ENCODE data around the gene DDX24. TPM values are rescaled to one million over a fixed set of nuclear protein-coding genes. Genes with fewer than 3 reads are reported as not detected.

DDX24 gene
- total RNA-seq, 1 donor from 2014 or later = 206 TPM

GRCh38 chr14:94001501-94002396 is 79.3 kb downstream of the DDX24 start:
- Histone ChIP-seq H3K9me3 (ENCODE audit: insufficient read depth, low read depth, low read length) (no peaks in the 10 kb centered on the region), H3K9ac (ENCODE audit: low read length) (no peak overlapping the region), H3K27me3 (ENCODE audit: insufficient read depth, low read length) (peaks cover 17% of the 10 kb centered on the region), H3K4me2 (ENCODE audit: low read length) (no peak overlapping the region), H3K4me1 (ENCODE audit: insufficient read depth, low read length) (no peaks in the 10 kb centered on the region), H3K79me2 (ENCODE audit: insufficient read depth, low read length) (no peaks in the 10 kb centered on the region), H3K4me3 (ENCODE audit: insufficient read depth, low read depth, low read length) (no peak overlapping the region), H2AFZ (ENCODE audit: low read depth, low read length) (no peak overlapping the region), H4K20me1 (ENCODE audit: insufficient read depth, low read length) (no peaks in the 10 kb centered on the region), H3K27ac (ENCODE audit: low read depth, low read length) (no peak overlapping the region), H3K36me3 (ENCODE audit: insufficient read depth, low read length) (no peaks in the 10 kb centered on the region)
- peaks cover 6% of the 10 kb centered on the region for H3K4me1 Mint-ChIP-seq (ENCODE audit: low read depth, unreplicated experiment)
- no peaks in the 10 kb centered on the region for H3K9me3 Mint-ChIP-seq (ENCODE audit: unreplicated experiment)
- H3K4me3 Mint-ChIP-seq (ENCODE audit: unreplicated experiment) = no peak overlapping the region
- H3K27ac Mint-ChIP-seq (ENCODE audit: unreplicated experiment) = no peak overlapping the region
- no peaks in the 10 kb centered on the region for H3K36me3 Mint-ChIP-seq (ENCODE audit: low read depth, unreplicated experiment)
- DNase-seq (ENCODE audit: low read depth) (peak; percentile 33), FAIRE-seq (no peak)
- TF ChIP-seq CTCF (IDR thresholded peaks at IDR 0.05; ENCODE audit: insufficient read depth, low read depth, low read length) (peak; percentile 98), EZH2 (IDR thresholded peaks at IDR 0.05; ENCODE audit: insufficient read depth, low read length) (no peak)
- H3K27me3 Mint-ChIP-seq (ENCODE audit: low read depth, unreplicated experiment) = peaks cover 63% of the 10 kb centered on the region

- TF ChIP-seq CTCF (IDR thresholded peaks at IDR 0.05; ENCODE audit: insufficient read depth, low read depth, low read length) (no peak), EZH2 (IDR thresholded peaks at IDR 0.05; ENCODE audit: insufficient read depth, low read length) (no peak)
- FAIRE-seq = no peak
- no peaks in the 10 kb centered on the region for H3K36me3 Mint-ChIP-seq (ENCODE audit: low read depth, unreplicated experiment)
- Histone ChIP-seq H3K36me3 (ENCODE audit: insufficient read depth, low read length) (no peaks in the 10 kb centered on the region), H3K9me3 (ENCODE audit: insufficient read depth, low read depth, low read length) (no peaks in the 10 kb centered on the region), H3K27ac (ENCODE audit: low read depth, low read length) (no peak overlapping the region), H2AFZ (ENCODE audit: low read depth, low read length) (no peak overlapping the region), H3K4me3 (ENCODE audit: insufficient read depth, low read depth, low read length) (no peak overlapping the region), H3K4me1 (ENCODE audit: insufficient read depth, low read length) (no peaks in the 10 kb centered on the region), H3K79me2 (ENCODE audit: insufficient read depth, low read length) (no peaks in the 10 kb centered on the region), H3K27me3 (ENCODE audit: insufficient read depth, low read length) (peaks cover 17% of the 10 kb centered on the region), H4K20me1 (ENCODE audit: insufficient read depth, low read length) (no peaks in the 10 kb centered on the region), H3K9ac (ENCODE audit: low read length) (no peak overlapping the region), H3K4me2 (ENCODE audit: low read length) (no peak overlapping the region)
- H3K4me3 Mint-ChIP-seq (ENCODE audit: unreplicated experiment) = no peak overlapping the region
- H3K4me1 Mint-ChIP-seq (ENCODE audit: low read depth, unreplicated experiment) = peaks cover 6% of the 10 kb centered on the region
- peaks cover 64% of the 10 kb centered on the region for H3K27me3 Mint-ChIP-seq (ENCODE audit: low read depth, unreplicated experiment)
- H3K27ac Mint-ChIP-seq (ENCODE audit: unreplicated experiment) = no peak overlapping the region
- no peaks in the 10 kb centered on the region for H3K9me3 Mint-ChIP-seq (ENCODE audit: unreplicated experiment)
- no peak for DNase-seq (ENCODE audit: low read depth)
These were observed 80.0 kb downstream of the DDX24 start for GRCh38 chr14:94001016-94001415.

GRCh38 chr14:94000267-94000666 is 80.7 kb downstream of the DDX24 start:
- no peak overlapping the region for H3K9ac ChIP-seq (ENCODE audit: low read length)
- no peaks in the 10 kb centered on the region for H4K20me1 ChIP-seq (ENCODE audit: insufficient read depth, low read length)
- Mint-ChIP-seq H3K4me3 (ENCODE audit: unreplicated experiment) (no peak overlapping the region), H3K9me3 (ENCODE audit: unreplicated experiment) (no peaks in the 10 kb centered on the region), H3K27me3 (ENCODE audit: low read depth, unreplicated experiment) (peaks cover 66% of the 10 kb centered on the region), H3K36me3 (ENCODE audit: low read depth, unreplicated experiment) (peaks cover 2% of the 10 kb centered on the region), H3K4me1 (ENCODE audit: low read depth, unreplicated experiment) (peaks cover 6% of the 10 kb centered on the region), H3K27ac (ENCODE audit: unreplicated experiment) (no peak overlapping the region)
- no peak overlapping the region for H3K4me2 ChIP-seq (ENCODE audit: low read length)
- peaks cover 4% of the 10 kb centered on the region for H3K4me1 ChIP-seq (ENCODE audit: insufficient read depth, low read length)
- H3K79me2 ChIP-seq (ENCODE audit: insufficient read depth, low read length) = no peaks in the 10 kb centered on the region
- TF ChIP-seq EZH2 (IDR thresholded peaks at IDR 0.05; ENCODE audit: insufficient read depth, low read length) (no peak), CTCF (IDR thresholded peaks at IDR 0.05; ENCODE audit: insufficient read depth, low read depth, low read length) (no peak)
- no peaks in the 10 kb centered on the region for H3K9me3 ChIP-seq (ENCODE audit: insufficient read depth, low read depth, low read length)
- peaks cover 17% of the 10 kb centered on the region for H3K27me3 ChIP-seq (ENCODE audit: insufficient read depth, low read length)
- H3K36me3 ChIP-seq (ENCODE audit: insufficient read depth, low read length) = no peaks in the 10 kb centered on the region
- no peak overlapping the region for H3K27ac ChIP-seq (ENCODE audit: low read depth, low read length)
- DNase-seq (ENCODE audit: low read depth) = no peak
- H2AFZ ChIP-seq (ENCODE audit: low read depth, low read length) = no peak overlapping the region
- H3K4me3 ChIP-seq (ENCODE audit: insufficient read depth, low read depth, low read length) = no peak overlapping the region
- no peak for FAIRE-seq
